Stimulated activated CD4-positive, alpha-beta T cell treated with anti-CD3 and anti-CD28 coated beads, Interleukin-4, amount 100 ng/mL, for 4 hours (primary cell): ENCODE data around the gene CUL7.
A peak's percentile ranks its signal among the peaks of the same experiment; 100 is the strongest.
"Not testable (repeated sequence)": the region's sequence is repeated elsewhere in the genome, so short reads cannot be mapped to it uniquely, and the experiment has no call there.

ENCODE experiments used
- DNase-seq, 2 experiments: peaks; one replicate each; pipeline ENCODE4 v3.0.0-alpha.2; 2020

Gene CUL7

DNA sequence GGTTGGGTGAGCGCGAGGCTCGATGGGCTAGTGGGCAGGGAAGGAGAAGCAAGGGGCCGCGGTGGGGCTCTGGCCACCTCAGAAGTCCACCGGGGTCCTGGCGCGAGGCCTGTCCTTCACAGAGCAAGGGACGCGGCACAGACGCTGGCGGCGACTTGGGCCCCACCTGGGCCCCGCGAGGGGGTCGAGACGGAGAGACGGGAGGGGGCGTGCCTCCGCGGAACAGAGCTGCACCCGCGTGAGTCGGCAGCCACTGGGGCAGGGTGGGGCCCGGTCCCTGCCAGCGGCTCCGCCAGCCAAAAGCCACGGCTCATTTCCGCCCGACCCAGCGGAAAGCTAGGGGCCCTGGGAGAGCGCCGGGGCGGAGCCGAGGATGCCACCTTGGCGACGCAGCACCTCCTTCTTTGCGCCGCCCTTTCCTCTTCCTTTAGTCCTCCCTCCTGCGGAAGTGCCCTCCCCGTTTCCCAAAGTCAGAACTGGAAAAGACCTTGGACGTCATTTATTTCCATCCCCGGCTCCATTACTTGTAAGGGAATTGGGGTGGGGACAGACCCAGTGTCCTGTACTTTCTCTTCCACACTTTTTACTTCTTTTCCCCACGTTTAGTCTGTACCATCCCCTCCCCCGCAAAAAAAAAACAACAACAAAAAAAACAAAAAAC is at the start of gene CUL7:
Gene CUL7, minus strand, starts transcription at position 307 of the 661 bp plus-strand sequence. CDS start 1,063 bp downstream, outside the sequence.
- peak; percentile 85 to 88 for DNase-seq

DNA sequence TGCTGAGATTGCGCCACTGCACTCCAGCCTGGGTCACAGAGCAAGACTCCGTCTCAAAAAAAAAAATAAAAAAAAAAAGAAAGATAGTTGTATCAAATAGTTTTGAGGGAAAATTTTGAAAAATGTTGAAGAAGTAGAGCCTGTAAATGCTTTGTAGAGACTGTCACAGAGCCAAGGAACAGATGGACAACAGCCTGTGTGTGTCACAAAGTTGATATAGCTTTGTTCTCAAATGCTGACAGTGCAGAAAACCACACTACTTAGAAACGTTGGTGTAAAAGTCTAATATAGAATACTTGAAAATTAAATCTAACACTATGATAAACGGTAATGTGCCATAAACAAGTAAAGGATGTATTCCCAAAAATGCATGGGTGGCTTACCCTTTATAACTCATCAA is 47.8 kb upstream of the CUL7 start:
- no peak for DNase-seq

DNA sequence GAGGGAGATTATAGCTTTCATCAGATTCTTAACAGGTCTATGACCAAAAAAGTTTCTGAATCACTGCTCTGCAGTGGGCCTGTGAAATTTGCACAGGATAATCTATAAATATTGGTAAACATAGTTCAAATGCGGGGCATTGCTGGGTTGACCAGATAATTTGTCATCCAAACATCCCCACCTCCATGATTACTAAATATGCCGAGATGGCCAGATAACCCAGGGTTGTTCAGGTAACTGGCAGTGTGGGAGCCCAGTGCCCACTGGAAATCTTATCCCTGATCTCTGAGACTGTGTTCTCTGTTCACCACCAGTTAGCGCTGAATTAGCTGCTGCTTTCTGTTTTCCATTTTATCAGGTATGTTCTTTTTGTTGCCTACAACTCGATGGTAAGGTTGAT is 43.9 kb upstream of the CUL7 start:
- DNase-seq, result no peak

DNA sequence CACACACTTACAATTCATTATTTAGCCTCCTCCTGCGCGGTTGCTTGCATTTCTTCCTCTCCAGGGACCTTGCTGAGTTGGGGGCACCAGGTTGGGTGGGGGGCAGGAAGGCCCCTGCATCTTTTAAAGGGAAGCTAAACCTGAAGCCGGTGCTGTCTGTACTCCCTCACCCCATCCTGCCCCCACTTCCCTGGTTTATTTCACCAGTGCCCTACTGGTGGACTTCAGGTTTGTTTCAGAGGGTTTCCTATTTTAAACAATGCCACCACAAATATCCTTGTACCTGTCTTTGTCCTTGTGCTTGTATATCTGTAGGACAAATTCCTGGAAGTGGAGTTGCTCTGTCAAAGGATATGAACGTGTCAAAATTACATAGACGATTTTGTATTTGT is 43.4 kb upstream of the CUL7 start:
- DNase-seq, result no peak

DNA sequence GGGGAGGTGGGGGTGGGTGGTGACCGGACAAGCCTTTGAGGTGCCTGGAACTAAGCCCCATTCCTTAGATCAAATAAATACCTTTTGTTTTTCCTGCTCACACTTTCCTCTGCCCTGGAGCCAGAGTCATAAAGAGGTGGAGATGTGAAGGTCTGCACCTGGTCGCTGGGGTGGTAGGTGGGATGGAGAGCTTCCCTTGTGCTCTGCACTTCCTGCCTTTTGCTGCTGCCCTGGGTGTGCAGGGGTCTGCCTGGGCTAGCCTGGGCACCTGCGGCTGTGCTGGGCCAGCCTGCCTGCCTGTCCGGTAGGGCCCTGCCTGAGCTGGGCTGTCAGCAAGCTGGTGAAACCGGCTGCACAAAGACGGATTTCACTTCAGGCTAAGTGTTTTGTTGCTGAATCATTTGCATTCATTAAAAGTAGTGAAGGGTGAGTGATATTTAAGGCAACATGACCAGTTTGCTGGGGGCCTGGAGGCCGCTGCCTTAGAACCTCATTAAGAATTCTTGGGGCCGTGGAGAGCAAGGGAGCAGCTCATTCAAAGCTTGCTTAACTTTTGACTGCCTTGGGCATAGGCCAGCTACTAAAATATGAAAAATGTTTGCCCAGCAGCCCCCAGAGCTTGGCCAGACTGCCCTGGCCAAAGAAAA is 42.9 kb upstream of the CUL7 start:
- DNase-seq, result no peak

DNA sequence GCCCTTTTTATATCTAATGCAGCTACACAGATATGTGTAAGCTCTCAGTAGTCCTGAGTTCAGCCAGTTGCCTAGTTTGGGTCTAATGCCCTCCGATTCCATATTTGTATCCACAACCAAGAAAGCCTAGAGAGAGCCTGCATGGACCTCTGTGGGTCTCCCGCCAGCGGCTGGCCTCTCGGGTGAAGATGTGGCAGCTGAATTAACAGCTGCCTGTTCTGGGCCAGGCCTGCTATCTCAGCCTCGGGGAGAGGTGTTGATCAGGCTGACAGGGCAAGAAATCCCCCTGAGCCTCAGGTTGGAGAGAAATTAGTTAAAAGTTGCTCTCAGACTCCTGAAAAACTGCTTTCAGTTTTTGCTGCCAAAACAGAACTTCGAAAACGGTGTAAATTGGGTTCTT is 42.3 kb upstream of the CUL7 start:
- DNase-seq, result no peak

DNA sequence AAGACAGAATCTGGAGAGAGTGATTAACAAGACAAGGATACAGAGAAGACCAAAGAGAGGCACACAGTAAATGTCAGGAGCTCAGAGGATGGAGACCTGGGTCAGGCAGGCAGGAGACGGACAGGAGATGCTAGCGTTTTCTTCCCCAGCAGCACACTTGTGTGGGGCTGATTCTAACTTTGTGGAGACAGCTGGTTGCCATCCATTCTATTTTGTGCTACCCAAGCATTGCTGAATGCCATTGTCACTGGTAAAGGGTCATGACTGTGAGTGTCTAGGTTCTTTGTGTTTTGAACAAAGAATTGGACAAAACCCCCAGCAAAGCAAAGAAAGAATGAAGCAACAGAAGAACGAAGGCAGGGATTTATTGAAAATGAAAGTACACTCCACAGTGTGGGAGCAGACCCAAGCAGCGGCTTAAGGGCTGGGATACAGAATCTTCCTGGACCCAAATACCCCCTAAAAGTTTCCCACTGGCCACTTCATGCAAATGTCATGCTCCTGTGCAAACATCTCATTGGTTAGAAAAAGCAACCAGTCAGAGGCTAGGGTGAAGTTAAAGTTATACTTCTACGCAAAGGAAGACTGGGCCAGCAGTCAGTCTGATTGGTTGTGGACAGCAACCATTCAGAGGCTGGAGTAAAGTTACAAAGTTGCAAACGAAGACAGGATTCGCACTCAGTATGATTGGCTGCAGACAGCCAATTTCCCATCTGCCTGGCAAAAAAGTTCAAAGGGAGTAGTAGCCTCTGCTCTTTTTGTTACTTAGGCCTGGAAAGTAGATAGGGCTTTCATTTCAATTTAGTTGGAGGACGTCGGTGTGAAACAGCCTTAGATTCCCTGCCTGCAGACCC is 40.0 kb upstream of the CUL7 start:
- no peak for DNase-seq

DNA sequence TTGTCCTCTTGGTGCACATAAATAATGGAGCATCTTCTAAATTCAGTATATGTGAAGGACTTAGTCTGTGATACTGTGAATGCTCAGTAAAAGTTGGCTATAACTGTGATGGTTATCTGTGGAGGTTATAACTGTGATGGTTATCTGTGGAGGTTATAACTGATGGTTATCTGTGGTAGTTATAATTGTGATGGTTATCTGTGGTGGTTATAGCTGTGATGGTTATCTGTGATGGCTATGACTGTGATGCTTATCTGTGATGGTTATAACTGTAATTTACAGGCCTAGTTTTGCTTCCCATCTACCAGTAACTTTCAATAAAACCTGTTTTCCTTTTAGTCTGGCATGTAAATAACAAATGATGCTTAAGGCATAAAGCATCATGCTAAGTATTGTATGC is 39.0 kb upstream of the CUL7 start:
- DNase-seq, result no peak

DNA sequence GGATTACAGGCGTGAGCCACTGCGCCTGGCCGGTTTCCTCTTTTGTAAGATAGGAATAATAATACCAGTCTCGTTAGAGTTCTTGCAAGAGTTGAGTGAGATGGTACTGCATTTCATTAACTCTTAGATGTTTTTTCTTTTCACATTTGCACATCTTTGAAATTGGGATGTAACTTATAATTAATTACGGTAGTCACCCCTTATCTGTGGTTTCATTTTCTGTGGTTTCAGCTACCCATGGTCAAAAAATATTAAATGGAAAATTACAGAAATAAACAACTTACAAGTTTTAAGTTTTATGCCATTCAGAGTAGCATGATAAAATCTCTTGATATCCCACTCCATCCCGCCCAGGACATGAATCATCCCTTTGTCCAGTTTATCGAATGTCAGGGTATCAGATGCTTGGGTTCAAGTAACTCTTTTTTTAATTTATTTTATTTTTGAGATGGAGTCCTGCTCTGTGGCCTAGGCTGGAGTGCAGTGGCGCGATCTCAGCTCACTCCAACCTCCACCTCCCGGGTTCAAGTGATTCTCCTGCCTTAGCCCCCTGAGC is 37.9 kb upstream of the CUL7 start:
- DNase-seq, result no peak

DNA sequence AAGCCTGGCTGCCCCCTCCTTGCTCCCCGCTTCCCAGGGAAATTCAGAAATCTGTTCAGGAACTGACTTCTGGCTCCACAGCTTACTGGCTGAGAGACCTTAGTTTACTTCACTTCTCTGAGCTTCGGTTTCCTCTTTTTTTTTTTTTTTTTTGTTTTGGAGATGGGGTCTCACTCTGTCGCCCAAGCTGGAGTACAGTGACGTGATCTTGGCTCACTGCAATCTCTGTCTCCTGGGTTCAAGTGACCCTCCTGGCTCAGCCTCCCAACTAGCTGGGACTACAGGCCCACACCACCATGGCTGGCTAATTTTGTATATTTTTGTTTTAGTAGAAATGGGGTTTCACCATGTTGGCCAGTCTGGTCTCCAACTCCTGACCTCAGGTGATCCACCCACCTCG is 37.4 kb upstream of the CUL7 start:
- DNase-seq, result no peak

DNA sequence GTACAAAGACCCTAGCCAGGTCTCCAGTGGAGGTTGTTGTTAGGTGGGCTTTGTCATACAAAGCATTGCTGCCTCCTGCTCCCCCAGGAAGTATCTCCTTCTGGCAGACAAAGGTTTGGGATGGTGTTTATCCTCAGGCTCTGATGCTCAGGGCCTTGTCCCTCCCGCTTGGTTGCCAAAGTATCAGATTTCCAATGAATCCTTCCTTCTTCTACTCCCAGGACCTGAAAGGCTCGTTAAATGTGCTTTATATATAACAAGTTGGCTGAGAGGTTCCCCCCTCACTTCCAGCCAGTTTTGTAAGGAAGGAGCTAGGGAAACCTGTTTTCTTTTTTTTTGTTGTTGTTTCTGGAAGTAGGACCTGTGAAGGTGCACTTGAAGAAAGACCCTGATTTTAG is 36.9 kb upstream of the CUL7 start:
- DNase-seq, result no peak

DNA sequence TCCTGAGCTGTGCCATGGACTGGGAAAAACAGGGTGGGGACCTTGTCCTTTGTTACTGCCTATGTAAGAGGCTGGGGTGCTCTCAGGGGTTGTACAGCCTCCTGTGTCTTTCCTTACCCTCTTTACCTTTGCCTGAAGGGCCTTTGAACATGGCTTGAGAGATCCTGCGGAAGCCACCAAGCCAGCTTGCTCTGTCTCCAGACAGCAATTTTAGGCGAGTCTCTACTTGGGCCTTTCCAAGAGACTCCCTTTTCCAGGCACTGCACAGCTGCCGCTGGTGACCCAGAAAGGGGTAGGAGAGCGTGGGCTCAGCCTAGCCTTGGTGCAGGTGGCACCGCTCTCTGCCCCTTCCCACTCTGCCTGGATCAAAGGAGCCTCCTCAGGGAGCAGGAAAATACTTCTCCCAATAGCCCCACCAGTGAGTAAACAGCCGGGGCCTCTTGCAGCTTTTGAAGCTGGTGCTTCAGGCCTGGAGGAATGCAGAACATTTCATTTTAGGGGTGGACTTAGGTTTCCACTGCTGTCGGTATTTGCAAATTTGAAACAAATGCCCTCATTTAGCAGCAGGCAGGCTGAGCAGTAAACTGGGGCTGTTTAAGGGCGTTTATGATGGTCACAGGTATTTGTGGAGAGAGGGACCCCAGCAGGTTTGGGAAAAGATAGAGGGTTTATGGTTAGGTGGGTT is 36.4 kb upstream of the CUL7 start:
- no peak for DNase-seq

DNA sequence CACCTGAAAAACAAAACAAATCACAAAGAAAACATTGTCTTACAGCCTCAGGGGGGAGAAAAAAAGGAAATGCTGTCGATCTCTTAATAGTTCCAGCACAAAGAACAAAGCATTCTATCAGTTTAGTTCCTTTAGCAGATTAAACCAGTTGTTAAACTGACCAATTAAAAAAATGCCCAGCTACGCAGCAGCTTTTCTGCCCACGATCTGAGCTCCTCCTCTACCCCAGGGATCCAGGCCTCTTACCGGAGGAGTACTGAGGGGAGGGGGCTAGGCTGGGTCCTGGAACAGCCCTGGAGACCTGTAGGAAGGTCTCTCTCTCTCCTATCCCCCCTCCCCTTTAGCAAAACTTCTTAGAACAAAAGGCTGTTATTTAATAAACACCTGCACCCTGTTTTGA is 35.8 kb upstream of the CUL7 start:
- no peak for DNase-seq

DNA sequence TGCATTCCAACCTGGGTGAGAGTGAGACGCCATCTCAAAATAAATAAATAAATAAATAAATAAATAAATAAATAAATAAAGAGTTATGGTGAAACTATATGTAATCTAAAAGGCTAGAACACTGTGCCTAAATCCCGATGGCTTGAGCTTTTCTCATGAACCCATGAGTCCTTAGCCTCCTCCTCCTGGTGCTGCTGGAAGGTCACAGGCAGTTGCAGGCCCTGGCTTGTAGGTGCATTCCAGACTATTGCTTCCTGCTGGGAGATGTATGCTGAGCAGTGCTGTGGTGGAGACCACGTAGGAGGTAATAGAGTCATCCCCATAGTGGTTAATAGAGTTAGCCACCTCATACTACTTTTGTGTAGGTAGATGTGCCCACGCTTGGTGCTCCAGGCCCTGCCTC is 35.0 kb upstream of the CUL7 start:
- no peak for DNase-seq

DNA sequence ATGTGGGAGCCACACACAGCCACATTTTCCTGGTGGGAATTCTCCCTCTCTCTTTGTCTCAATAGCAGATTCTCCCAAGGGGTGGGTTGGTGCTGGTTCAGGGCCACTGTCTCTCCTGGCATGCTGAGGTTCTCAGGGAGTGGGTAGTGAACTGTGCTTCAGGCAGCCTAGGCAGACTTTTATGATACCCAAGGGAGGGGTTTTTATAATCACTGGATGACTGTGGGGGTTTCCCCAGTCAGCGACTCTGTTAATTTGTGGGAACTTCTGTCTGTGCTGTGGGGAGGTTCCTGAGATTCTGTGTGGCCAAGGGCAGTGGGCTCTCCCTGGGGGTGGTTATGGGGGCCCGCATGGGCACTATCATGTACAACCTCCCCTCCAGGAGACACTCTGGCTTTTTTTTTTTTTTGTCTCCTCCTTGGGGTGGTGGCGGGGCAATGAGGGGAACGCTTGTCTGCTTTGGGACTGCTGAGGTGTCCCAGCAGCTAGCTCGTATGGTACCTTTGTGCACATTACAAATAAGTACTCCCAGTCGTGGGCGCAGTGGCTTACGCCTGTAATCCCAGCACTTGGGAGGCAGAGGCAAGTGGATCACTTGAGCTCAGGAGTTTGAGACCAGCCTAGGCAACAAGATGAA is 32.5 kb upstream of the CUL7 start:
- no peak for DNase-seq

DNA sequence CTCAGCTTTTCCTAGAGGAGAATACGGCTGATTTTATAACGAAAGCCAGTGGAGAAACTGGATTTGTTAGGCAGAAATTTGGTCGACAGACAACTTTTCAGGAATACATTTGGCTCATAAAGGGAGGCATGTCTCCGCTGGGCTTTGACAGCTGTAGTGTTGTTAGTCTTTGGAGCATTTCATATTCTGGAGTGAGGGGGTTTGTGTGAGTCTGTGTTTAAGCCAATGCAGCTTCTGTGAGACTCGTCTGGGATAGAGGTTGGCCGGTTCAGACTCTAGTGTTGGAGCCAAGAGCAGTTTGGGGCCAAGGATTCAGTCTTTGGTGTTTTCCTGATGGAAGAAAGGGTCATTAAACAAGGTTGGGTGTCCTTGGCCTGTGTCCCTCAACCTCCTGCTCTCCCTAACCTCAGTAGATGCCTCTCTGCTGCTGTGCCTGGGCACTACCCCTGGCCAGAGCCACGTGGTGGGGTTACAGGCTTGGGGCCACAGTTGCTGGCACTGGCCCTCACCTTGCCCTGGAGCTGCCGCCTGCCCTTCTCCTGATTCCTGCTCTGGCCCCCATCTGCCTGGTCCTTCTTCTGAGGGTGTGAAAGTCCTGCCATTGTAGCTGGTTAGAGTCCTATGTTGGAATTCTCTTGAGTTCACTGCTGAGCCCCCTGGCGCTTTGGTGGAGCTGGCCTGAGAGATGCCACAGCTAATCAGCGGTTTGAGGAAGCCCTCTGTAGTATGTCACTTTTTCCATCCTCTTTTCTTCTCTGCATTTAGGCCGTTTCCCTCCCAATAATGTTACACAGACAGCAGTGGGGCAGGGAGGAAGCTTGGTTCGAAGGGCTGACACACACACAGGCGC is 29.4 kb upstream of the CUL7 start:
- DNase-seq, result no peak

DNA sequence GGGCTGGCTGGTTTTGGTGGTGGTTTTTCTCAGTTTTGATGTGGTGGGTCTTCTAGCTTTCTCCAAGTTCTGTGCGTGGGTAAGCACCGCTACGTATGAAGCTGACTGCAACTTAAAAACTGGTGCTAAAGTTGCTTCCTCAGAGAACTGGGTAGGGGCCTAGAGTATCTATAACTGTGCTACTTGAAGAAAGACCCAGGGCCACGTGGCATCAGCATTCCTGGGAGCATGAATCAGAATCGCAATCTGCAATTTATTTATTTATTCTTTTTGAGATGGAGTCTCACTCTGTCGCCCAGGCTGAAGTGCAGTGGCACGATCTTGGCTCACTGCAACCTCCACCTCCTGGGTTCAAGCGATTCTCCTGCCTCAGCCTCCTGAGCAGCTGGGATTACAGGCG is 28.3 kb upstream of the CUL7 start:
- DNase-seq, result not testable (repeated sequence)

DNA sequence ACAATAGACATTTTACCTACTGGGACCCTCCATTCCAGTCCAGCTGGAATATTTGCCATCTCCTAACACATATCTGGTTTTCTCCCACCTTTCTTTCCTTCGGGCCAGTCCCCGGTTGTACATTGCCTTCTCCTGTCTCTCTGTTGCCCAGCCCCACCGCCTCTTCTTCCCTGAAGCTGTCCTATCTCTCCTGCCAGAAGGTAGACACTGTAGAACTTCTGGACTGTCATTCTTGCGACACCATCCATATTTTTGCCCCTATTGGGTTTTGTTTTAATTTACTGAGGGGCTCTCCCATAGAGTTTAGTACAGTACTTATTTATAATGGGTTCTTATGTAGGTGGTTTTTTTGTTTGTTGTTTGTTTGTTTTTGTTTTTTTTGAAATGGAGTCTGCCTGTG is 27.4 kb upstream of the CUL7 start:
- no peak for DNase-seq

DNA sequence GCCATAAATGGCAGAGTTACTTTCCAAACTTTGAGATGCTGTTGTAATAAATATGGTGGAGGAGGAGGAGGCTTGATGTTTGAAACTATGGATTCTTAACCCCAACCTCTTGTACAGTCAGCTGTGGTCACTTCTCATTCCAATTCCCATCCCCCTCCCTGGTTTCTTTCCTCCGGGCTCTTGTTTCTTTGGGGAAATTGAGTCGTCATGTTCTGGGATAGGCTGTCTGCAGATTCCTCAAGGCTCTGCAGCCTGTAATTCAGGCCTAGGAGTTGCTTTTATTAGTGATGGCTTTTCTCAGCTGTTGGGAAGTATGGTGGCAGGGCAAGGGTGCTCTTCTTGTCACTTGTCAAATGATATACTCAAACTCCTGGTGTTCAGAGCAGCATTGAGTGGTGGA is 25.0 kb upstream of the CUL7 start:
- DNase-seq, result no peak

DNA sequence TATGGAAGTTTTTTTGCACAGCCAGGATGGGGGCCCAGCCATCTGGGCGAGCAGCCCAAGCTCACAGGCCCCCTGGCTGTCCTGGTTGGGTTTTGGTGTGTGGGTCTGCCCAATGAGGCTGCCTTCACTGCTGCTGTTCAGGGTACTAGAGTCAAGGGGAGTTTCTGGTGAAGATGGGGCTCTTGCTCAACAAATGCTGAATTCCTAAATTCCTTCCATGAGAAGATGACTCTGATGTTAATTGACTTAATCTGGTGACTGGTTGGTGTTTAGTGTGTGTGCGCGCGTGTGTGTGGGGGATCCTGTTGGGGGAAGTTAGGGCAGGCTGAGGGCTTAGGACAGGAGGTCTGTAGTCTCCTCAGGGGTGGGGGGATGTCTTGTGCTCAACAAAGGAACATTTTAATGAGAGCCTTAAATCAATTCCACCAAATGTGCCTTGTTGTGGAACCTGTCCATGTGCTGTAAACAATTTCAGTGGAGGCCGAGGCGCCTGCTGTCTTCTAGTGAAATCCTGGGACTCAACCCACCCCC is 24.4 kb upstream of the CUL7 start:
- no peak for DNase-seq

DNA sequence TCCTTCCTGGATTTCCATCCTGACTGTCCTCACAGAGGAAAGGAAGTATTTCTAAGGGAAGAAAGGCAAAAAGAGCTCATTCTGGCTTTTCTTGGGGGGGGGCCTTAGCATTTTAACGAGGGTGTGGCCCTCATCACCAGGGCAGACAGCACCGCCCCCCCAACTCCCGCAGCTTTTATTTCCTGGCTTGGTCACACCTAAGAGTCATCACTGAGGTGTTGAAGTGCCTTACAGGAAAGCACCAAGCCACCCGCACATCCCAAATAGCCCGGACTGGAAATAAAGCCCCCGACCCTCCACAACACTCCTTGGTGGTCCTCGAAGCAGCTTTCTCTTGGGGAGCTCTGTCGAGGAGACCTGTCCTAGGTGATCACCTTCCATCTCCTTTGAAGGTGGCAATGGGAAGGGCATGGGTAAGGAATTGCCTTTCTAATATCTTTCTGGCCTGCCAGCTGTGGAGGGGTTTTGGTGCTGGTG is 23.7 kb upstream of the CUL7 start:
- no peak for DNase-seq
